GM13977 (cell line): ENCODE results near the gene KRTAP10-10.
"Not testable (repeated sequence)": the region's sequence is repeated elsewhere in the genome, so short reads cannot be mapped to it uniquely, and the experiment has no call there.

Source experiments
- DNase-seq: peaks from one replicate; pipeline ENCODE4 v3.0.0; 2012; ENCODE audit warnings: low spot score
- CTCF ChIP-seq: IDR thresholded peaks from 2 replicates; pipeline ENCODE4 v1.5.1; 2012; ENCODE audit warnings: mild to moderate bottlenecking, control low read depth; ENCODE audit not compliant: insufficient read depth; ENCODE audit errors: extremely low read depth, missing control alignments
- in situ Hi-C: fragments of 300-500 bp; cut with MboI; formaldehyde crosslinking; loops from one replicate; pipeline ENCODE4 v1.12.0; 2022; ENCODE audit warnings: low sequenced_read_pairs, low pct_unique_long_range_greater_than_20kb, mixed read lengths, inconsistent platforms; ENCODE audit not compliant: unreplicated experiment

Gene KRTAP10-10

GRCh38 chr21:44640761-44641160 lies 3.6 kb downstream of the KRTAP10-10 start:
- in situ Hi-C loops: no loop called here
- no peak for DNase-seq
- TF ChIP-seq CTCF: no peak

GRCh38 chr21:44643741-44644310 lies 6.7 kb downstream of the KRTAP10-10 start:
- in situ Hi-C loops: no loop called here
- no peak for TF ChIP-seq CTCF
- DNase-seq: no peak

DNA sequence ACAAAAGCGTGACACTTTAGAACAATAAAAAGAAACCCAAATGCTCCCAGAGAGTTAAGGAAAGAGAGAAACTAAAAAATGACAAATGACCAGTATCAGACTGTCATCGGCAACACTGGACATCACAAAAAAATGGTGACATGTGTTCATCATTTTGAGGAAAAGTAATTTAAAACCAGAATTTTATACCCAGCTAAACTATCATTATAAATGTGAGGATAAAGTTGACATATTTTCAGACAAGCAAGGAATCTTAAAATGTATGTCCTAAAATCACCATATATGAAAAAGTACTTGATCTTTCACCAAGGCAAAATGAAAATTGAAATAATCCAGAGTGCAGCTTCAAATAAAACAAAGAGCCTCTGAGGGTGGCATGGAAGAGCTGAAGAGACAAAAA lies 7.7 kb downstream of the KRTAP10-10 start:
- DNase-seq: no peak
- no peak for TF ChIP-seq CTCF
- in situ Hi-C loops: no loop called here

- in situ Hi-C loops, DNase-seq: not testable (repeated sequence)
Measured at GRCh38 chr21:44646366-44647221, 9.4 kb downstream of the KRTAP10-10 start, which contains the start of gene KRTAP10-11. KRTAP10-11 (plus strand) TSS chr21:44646414; CDS start chr21:44646459, 45 bp downstream.

DNA sequence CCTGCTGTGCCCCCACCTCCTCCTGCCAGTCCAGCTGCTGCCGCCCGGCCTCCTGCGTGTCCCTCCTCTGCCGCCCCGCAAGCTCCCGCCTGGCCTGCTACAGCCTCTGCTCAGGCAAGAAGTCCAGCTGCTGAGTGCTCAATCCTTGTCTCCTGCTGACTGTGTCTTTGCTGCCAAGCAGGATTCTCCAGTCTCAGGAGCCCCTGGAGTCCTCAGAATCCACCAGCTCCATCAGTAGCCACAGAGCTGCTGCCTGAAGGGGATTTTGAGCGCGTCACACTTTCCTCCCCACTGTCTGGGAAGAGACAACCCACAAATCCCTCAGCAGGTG lies 10.0 kb downstream of the KRTAP10-10 start:
- no peak for TF ChIP-seq CTCF
- in situ Hi-C loops: no loop called here
- DNase-seq: no peak

DNA sequence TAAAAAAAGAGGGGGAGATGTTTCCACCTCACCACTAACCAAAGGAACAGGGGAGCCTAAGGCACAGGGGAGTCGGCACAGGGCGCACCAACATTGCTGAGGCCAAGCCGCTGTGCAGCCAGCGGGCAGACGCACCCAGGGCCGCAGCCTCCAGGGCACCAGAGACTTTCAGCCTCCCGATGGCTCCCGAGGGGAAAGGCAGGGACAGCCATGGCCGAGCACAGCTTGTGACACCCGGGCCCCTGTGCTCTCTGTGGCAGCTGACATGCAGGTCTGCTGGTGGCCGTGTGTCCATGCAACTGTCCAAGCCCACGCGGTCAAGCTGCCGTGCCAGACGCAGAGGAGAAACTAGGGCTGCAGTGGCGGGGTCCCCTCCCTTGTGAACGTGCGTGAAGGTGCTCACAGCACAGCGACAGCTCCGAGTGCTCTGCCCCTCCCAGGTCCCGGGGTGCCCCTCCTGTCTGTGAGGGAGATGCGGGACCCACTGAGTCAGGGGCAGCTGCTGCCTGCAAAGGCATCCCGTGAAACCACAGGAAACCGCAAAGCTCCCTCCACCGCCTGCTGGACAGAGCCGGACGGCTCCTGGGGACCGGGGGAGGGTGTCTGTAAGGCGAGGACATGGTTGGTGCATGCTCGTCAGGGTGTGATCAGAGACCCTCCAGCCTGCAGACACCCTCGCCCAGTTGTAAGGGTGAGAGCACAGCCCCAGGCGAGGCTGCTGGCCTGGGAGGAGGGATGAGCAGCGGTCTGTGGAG lies 11.6 kb downstream of the KRTAP10-10 start:
- TF ChIP-seq CTCF: no peak

DNA sequence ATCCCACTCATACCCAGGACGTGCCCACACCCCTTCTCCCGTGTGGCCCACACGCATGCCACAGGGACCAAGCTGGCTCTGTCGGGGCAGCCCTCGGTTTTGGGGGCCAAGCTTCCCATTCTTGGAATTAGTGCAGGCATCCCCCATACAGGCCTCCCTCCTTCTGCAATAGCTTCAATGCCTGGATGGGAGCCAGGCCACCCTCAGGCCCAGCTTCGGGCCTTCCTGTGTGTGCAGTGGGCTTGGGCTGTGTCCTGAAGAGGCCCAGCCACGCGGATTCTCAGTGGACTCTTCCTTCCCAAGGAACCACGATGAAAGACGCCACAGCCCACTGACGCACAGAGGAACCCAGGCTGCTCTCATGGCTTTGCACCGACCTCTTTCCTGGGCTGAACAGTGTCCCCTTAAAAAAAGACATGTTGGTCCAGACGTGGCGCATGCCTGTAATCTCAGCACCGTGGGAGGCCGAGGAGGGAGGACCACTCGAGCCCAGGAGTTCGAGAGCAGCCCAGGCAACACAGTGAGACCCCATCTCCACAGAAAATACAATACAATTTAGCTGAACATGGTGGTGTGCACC lies 12.5 kb downstream of the KRTAP10-10 start:
- in situ Hi-C loops: no loop called here
- no peak for DNase-seq
- no peak for TF ChIP-seq CTCF

More for the DNA sequence above, 11.6 kb downstream of the KRTAP10-10 start:
- no peak for DNase-seq
- in situ Hi-C loops: no loop called here
